Testis (tissue), 2 donors: Measurements from ENCODE around the gene CAPN3.

Experiments
- POLR2A ChIP-seq: fragments of 450-650 bp; IDR thresholded peaks from one replicate; pipeline ENCODE4 v1.6.1; 2017; ENCODE audit warnings: antibody characterized with exemption, mild to moderate bottlenecking, moderate library complexity
- TF ChIP-seq, protein P1 (sequence below), 3 experiments: fragments of 450-650 bp in 2 of 3; fragments of 200-600 bp in 1 of 3; sonication (generic) in 1 of 3; IDR thresholded peaks; one replicate each; pipeline ENCODE4 v1.5.1; 2016 to 2019; ENCODE audit warnings: antibody characterized with exemption in 3 of 3, mild to moderate bottlenecking in 2 of 3, moderate library complexity in 1 of 3

- TF ChIP-seq, protein P1, sequence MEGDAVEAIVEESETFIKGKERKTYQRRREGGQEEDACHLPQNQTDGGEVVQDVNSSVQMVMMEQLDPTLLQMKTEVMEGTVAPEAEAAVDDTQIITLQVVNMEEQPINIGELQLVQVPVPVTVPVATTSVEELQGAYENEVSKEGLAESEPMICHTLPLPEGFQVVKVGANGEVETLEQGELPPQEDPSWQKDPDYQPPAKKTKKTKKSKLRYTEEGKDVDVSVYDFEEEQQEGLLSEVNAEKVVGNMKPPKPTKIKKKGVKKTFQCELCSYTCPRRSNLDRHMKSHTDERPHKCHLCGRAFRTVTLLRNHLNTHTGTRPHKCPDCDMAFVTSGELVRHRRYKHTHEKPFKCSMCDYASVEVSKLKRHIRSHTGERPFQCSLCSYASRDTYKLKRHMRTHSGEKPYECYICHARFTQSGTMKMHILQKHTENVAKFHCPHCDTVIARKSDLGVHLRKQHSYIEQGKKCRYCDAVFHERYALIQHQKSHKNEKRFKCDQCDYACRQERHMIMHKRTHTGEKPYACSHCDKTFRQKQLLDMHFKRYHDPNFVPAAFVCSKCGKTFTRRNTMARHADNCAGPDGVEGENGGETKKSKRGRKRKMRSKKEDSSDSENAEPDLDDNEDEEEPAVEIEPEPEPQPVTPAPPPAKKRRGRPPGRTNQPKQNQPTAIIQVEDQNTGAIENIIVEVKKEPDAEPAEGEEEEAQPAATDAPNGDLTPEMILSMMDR (IDR thresholded peaks at IDR 0.05): no peak
- no peak for TF ChIP-seq POLR2A
These were observed 29.3 kb upstream of the CAPN3 start for GRCh38 chr15:42329992-42330391.
